GM10248 (cell line): ENCODE results near the gene MOB3B.

Experiments
- CTCF ChIA-PET: fragments of 300-600 bp; sonication (Branson Sonifier 250); formaldehyde crosslinking; extraction: SDS; loops from one replicate; lab custom pipeline; 2021; ENCODE audit warnings: antibody characterized with exemption; lab: Yijun Ruan, JAX
- POLR2A ChIA-PET: fragments of 350-650 bp; sonication (Branson Sonifier 250); formaldehyde crosslinking; extraction: SDS; loops from one replicate; lab custom pipeline; 2020; ENCODE audit warnings: antibody characterized with exemption; lab: Yijun Ruan, JAX
- DNase-seq: peaks from one replicate; pipeline ENCODE4 v3.0.0; 2012; ENCODE audit errors: extremely low spot score
- CTCF ChIP-seq: IDR thresholded peaks from 2 replicates; pipeline ENCODE4 v1.5.1; 2012; ENCODE audit warnings: mild to moderate bottlenecking, low read depth; ENCODE audit errors: extremely low read depth, missing control alignments, control extremely low read depth

Gene MOB3B

DNA sequence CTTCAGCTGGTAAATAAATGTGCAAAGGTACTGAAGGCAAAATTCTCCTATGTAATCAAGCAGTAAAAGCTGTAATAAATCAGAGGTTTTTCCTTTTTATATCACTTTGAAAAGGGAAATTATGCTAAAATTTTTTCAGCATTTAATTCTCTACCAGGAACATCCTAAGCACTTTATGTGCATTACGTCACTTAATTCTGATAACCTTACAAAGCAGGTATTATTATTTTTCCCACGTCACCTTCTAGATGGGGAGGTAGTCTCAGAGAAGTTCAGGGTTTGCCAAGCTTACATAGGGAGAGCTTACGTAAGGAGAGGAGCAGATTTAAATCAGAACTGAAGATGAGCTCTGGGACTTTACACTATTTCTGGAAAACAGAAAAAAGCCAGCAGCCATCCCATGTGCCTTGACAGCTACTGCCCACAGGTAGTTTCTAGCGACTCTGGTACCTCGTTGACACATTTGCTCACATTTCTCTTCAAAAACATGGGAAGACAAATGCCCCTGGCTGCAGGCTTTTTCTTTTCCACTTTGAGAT lies 84.5 kb downstream of the MOB3B start:
- ChIA-PET POLR2A (no interaction called here), CTCF (interaction anchor here (1.1 kb wide), 1 partner anchor 15 kb away, joined by 3 read pairs; no protein-coding TSS in a partner anchor)
- DNase-seq = no peak
- TF ChIP-seq CTCF = no peak

DNA sequence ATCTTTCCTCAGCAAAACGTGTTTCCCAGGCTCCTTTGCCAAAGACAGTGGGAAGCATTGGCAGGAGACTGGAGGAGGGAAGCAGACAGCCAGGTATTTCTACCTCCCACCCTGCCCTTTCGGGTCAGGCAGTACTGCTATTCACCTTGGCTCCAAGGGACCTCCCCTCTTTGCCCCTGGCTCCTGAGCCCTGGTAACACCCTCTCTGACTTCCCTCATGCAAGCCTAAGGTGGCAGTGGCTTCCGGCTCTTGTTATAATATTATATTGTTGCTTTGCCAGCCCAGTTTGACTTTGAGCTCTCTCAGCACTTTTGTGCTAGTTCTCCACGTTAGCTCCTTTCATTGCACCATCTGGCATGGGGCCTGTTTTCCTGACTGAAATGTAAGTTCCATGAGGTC lies 87.2 kb downstream of the MOB3B start:
- CTCF ChIA-PET = interaction anchor here (1.2 kb wide), 1 partner anchor 26 kb away, joined by 3 read pairs; no protein-coding TSS in a partner anchor
- POLR2A ChIA-PET = no interaction called here
- no peak for DNase-seq
- TF ChIP-seq CTCF = no peak

GRCh38 chr9:27441741-27442070 lies 87.9 kb downstream of the MOB3B start:
- CTCF ChIA-PET = no interaction called here
- no peak for TF ChIP-seq CTCF
- DNase-seq = no peak
- POLR2A ChIA-PET = no interaction called here

- DNase-seq = no peak
- POLR2A ChIA-PET = no interaction called here
- no peak for TF ChIP-seq CTCF
- CTCF ChIA-PET = no interaction called here
Observed at GRCh38 chr9:27440888-27441740, 88.5 kb downstream of the MOB3B start.

- TF ChIP-seq CTCF = no peak
- ChIA-PET CTCF (interaction anchor here (0.7 to 1.6 kb wide), 4 partner anchors 8 to 46 kb away, joined by 3 to 5 read pairs (median 3); no protein-coding TSS in a partner anchor), POLR2A (no interaction called here)
- no peak for DNase-seq
Observed at GRCh38 chr9:27438522-27438921, 91.1 kb downstream of the MOB3B start.

GRCh38 chr9:27437652-27438373 lies 91.8 kb downstream of the MOB3B start:
- no peak for TF ChIP-seq CTCF
- ChIA-PET CTCF (interaction anchor here (0.8 to 1.6 kb wide), 5 partner anchors 9 to 105 kb away, joined by 3 to 5 read pairs (median 3); no protein-coding TSS in a partner anchor), POLR2A (no interaction called here)
- no peak for DNase-seq
